Activated CD8-positive, alpha-beta memory T cell treated with anti-CD3 and anti-CD28 coated beads for 24 hours (primary cell): ENCODE results near the gene CCL17.
"Not testable (repeated sequence)": the region's sequence is repeated elsewhere in the genome, so short reads cannot be mapped to it uniquely, and the experiment has no call there.

Experiments
- DNase-seq: peaks from one replicate; pipeline ENCODE4 v3.0.0-alpha.2; 2020

CCL17 gene

DNA sequence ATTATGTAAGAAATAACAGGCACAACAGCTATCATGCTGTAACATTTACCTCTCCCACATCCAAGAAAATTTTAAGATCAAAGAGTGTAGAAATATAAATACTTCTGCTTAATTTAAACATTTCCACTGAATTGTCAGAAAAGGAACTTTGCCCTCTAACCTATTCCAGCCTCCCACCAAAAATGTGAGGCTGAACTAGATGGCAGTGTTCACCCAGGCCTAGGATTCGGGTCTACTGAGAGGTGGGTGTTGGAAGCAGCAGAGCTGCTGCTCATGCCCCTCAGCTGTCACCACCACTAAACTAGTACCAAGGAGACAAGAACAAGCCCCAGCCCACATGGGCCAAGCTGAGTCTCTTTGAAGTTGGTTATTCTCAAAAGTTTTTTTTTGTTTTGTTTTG, 31.3 kb downstream of the CCL17 start:
- DNase-seq: no peak

DNA sequence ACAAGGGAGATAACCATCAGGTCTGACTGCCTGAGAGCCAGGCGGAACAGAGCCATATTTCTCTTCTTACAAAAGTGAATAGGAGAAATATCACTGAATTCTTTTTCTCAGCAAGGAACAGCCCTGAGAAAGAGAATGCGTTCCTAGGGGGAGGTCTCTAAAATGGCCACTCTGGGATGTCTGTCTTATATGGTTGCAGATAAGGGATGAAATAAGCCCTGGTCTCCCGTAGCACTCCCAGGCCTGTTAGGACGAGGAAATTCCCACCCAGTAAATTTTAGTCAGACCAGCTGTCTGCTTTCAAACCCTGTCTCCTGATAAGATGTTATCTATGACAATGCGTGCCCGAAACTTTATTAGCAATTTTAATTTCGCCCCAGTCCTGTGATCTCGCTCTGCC, 35.4 kb downstream of the CCL17 start:
- not testable (repeated sequence) for DNase-seq

DNA sequence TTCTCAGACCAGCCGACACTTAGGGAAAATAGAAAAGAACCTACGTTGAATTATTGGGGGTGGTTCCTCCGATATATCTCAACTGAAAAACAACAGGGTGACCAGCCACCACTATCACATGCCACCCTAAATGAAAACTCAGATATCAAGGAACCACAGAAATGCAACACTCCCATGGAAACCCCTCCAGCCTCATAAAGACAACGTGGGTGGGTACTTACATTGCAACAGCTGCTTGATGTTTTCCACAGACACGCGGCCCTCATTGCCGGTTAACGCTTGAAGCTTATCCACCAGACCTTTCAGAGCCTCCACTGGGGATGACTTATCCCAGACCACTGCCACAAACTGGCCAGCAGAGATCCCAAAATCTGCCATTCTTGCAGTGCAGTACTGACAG, 36.0 kb downstream of the CCL17 start:
- not testable (repeated sequence) for DNase-seq

DNA sequence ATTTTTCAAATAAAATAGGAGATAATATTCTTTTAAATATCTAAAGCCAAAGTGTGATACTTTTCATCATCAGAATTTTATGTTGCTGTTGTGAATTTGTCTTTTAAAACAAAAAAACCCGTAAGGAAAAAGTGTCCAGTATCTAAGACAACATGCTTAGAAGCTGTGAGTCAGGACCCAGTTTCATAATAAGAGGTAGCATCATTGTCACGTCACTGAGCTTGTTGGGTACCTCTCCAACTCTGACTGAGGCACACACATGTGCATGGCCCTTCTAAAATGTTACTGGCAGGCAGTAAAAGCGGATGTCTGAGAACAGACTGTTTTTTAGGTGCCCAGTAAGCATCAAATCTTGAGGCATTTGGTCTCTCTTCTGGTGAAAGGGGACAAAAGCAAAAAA, 40.1 kb downstream of the CCL17 start:
- no peak for DNase-seq

DNA sequence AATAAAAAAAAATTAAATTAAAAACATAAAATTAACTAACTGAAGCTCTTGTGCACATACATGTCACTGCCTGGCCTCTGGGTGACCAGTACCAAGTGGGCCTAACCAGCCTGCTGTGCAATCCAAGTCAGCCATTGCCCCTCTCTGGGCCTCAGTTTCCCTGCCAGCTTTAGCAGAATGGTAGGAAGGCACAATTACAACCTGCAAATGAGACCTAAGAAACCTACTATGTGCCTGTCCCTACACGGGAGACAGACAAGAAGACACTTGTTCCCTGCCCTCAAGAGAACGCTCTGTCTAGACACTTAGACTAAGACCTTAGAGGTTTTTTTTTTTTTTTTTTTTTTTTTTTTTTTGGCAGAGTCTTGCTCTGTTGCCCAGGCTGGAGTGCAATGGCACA, 40.9 kb downstream of the CCL17 start:
- DNase-seq: no peak

DNA sequence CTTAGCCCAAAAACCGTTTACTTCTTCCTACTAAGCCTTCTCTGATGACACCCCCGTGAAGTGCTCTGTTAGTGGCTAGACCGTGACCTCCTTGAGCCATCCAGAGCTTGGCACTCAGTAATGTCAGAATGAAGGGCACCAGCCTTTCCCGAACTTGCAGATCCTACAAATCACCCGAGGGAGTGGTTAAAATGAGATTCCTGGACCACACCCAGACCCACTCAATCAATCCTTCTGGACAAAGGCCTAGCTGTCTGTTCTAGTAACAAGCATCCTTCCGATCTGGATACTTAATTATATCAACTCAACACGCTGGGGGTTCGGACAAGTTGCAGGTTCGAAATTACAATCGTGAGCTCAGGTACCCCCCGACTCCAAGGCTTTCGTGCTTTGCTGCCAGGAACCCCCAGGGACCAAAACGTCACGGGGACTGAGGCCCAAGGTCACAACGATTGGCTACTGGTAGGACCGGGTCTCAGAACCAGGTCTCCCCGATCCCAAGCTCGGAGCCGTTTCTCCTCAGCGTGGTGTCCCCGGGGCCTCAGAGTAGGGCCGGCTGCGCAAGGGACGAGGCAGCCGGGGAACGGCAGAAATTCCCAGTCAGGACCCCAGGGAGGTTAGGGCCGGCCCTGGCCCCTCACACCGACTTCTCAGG, 42.1 kb downstream of the CCL17 start:
- no peak for DNase-seq

DNA sequence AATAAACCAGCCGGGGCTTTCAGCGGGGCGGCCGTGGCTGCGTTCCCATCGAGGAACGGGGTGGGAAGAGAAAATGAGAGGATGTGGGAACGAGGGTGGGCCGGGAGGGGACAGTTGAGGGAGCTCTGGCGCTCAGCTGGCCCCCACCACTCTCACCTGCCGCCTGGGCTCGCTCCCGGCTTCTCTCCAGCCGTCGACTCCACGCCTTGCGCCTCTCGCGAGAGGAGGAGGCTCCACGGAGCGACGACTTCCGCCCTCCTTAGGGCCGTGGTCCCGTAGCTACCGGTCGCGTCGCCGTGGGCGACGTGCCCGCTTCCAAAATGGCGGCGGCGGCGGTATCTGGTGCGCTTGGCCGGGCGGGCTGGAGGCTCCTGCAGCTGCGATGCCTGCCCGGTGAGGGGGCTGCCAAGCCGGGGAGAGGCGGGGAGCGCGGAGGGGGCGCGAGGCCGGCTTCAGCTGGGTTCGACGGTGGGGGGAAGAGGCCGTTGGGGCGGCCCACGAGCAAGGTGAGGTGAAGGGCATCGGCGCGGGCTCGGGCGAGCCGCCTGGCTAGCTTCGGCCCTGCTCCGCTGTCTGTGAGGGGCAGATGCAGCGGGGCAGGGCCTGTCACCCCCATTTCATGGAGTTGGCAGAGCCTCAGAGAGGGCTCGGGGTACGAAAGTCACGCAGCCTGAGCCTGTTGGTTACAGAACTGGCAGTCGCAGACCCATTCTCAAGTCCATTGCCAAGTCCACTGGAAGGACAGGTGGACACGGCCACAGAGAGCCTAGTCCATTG, 42.8 kb downstream of the CCL17 start, which contains the start of the genes CIAPIN1 and COQ9:
Gene CIAPIN1 (minus strand): TSS at position 200 of the 777 bp plus-strand sequence. CDS start 6,457 bp downstream, outside the sequence.
Gene COQ9 (plus strand): TSS at position 294 of the 777 bp plus-strand sequence. CDS start 27 bp downstream, at position 321.
- DNase-seq: peak; percentile 94

DNA sequence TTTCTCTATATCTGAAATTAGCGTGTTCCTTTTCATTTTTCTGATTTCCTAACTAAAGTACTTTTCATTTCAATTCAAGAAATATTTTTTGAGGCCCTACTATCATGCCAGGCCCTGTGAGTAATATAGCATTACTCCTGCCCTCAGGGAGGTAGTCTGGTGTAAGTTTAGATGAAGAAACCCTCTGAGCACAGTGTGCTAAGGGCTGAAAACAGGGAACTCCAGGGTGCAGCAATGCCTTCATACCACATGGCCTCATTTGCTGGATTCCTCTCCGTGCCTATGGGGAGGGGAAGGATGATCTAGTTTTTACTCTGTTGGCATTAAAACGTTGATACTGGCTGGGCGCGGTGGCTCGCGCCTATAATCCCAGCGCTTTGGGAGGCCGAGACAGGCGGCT, 47.5 kb downstream of the CCL17 start:
- no peak for DNase-seq

DNA sequence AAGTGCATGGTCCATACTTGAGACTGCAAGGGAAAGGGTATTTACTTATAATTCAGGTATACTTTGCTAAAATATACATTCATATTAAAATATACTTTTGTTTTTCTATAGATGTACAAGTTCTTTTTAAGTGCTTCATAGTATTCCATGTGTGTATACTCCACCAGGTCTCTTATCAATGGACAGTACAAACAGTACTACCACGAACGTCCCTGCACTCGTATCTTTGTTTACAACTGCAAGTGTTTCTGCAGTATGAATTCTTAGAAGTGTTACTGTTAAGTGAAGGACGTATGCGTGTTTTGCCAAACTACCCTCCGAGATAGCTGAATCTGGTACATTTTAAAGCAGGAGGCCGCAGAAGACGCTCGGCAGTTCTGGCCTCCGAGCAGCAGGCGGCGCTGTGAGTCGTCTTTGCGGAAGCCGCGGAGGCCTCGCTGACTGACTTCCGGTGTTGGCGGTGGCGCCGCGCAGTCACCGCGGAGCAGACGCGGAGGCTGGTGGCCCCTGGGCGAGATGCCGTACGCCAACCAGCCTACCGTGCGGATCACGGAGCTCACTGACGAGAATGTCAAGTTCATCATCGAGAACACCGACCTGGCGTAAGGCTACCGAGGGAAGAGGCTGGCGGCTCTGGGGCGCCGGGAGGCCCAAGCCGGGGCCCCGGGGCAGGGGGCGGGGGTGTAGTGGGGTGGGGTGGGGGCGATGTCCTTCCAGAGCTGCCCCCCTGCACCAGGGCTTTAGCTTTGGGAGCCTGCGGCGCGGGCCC, 57.8 kb downstream of the CCL17 start, which contains the start of gene POLR2C:
Gene POLR2C (plus strand): TSS at position 471 of the 769 bp plus-strand sequence. CDS start 46 bp downstream, at position 517.
- peak; percentile 98 for DNase-seq

DNA sequence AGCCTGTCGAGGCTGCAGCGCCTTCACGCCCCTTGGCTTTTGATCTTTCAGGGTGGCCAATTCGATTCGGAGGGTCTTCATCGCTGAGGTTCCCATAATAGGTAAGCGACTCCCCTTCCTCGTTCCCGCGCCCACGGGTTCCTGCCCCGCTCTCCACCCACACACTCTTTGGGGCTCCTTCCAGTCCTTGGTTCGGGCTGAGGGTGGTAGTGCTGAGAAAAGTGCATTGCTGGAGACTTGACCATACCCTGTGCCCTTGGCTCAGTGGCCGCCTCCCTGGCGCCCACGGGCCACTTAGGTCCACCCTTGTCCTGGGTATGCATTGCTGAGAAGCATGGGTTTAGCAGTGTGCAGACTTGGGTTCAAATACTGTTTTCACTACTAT, 58.4 kb downstream of the CCL17 start:
- DNase-seq: no peak

DNA sequence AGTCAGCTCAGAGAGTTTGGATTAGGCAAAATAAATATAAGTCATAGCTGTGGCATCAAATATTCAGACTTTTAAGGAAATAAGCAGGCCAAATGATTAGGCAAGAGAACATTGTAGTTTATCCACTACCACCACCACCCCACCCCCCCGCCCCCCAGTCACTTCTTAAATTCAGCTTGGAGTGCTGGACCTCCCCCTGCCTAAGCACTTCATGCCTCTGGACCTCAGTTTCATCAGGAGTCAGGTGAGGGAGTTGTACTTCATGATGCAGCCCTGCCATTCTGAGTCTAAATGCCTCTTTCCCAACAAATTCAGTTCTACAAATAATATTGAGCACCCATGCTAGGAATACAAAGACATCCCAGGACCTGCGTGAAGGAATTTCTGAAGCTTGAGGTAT, 60.0 kb downstream of the CCL17 start:
- no peak for DNase-seq
